Measurements from ENCODE around the gene HEATR5A.

DNA sequence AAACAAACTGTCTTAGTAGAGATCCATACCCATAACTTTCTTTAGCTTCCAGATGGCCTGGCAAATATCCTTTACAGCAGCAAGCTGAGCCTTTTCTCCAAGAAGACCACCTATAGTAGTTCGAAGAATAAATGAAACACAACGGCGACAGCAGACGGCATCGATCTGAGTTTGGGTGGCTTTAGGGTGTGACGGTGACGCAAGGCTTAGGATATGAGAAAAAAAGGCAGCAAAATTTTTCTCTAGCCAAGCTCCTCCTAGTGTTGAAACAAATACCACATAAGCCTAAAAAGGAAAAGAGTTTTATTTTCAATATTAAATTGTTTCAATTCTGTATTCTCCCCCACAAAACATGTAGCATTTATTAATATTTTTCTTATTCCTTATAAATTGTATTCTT is 33.3 kb downstream of the HEATR5A start:
- no peak for TF ChIP-seq CTCF (IDR thresholded peaks at IDR 0.05)
- TF ChIP-seq POLR2A (IDR thresholded peaks at IDR 0.05), result no peak
